Measurements from ENCODE around the gene NSUN6. TPM values are rescaled to one million over a fixed set of nuclear protein-coding genes. Genes with fewer than 3 reads are reported as not detected.
A peak's percentile ranks its signal among the peaks of the same experiment; 100 is the strongest.

Gene NSUN6
- total and polyA plus RNA-seq, 11 donors: 3.1 to 10.0 (median 7.5) TPM

GRCh38 chr10:18539335-18539734 lies 112.1 kb downstream of the NSUN6 start:
- intact Hi-C loops (cut with DNase I): no loop called here
- peaks cover 0 to 6% (median 0%) of the 10 kb centered on the region in 12 donors for H3K4me1 ChIP-seq
- TF ChIP-seq POLR2A (IDR thresholded peaks at IDR 0.05) (no peak), CTCF (IDR thresholded peaks at IDR 0.05) (no peak)
- no peaks in the 10 kb centered on the region for H3K27me3 ChIP-seq
- ATAC-seq (peak in 1 of 4 donors; percentile 31), DNase-seq (no peak)
- 89 to 95% (median 93%) methylated on average over 22 of the region's 22 CpGs for WGBS, 4 donors
- no peaks in the 10 kb centered on the region for H3K9me3 ChIP-seq
- peaks cover 0 to 84% (median 50%) of the 10 kb centered on the region in 9 donors for H3K36me3 ChIP-seq
- H3K4me3 ChIP-seq: no peak overlapping the region
- no peak overlapping the region for H3K27ac ChIP-seq

GRCh38 chr10:18533896-18534295 lies 117.5 kb downstream of the NSUN6 start:
- TF ChIP-seq CTCF (IDR thresholded peaks at IDR 0.05) (no peak), POLR2A (IDR thresholded peaks at IDR 0.05) (no peak)
- ATAC-seq (no peak), DNase-seq (no peak)
- peaks cover 0 to 77% (median 25%) of the 10 kb centered on the region in 9 donors for H3K36me3 ChIP-seq
- H3K9me3 ChIP-seq: no peaks in the 10 kb centered on the region
- no peaks in the 10 kb centered on the region for H3K27me3 ChIP-seq
- no peak overlapping the region for H3K4me3 ChIP-seq
- H3K27ac ChIP-seq: no peak overlapping the region
- intact Hi-C loops (cut with DNase I): no loop called here
- WGBS, 4 donors: 94 to 98% (median 95%) methylated on average over 5 of the region's 5 CpGs
- H3K4me1 ChIP-seq: no peaks in the 10 kb centered on the region

GRCh38 chr10:18532881-18533535 lies 118.4 kb downstream of the NSUN6 start:
- H3K27me3 ChIP-seq: no peaks in the 10 kb centered on the region
- no peaks in the 10 kb centered on the region for H3K9me3 ChIP-seq
- no peaks in the 10 kb centered on the region for H3K4me1 ChIP-seq
- DNase-seq (no peak), ATAC-seq (no peak)
- H3K4me3 ChIP-seq: no peak overlapping the region
- intact Hi-C loops (cut with DNase I): no loop called here
- peaks cover 0 to 77% (median 16%) of the 10 kb centered on the region in 9 donors for H3K36me3 ChIP-seq
- 81 to 84% (median 82%) methylated on average over 7 of the region's 7 CpGs for WGBS, 4 donors
- TF ChIP-seq POLR2A (IDR thresholded peaks at IDR 0.05) (no peak), CTCF (IDR thresholded peaks at IDR 0.05) (no peak)
- no peak overlapping the region for H3K27ac ChIP-seq

- WGBS, 4 donors: 89 to 94% (median 90%) methylated on average over 3 of the region's 3 CpGs
- DNase-seq (no peak), ATAC-seq (no peak)
- no peak for TF ChIP-seq POLR2A (IDR thresholded peaks at IDR 0.05)
- no peak for TF ChIP-seq CTCF (IDR thresholded peaks at IDR 0.05)
- intact Hi-C loops (cut with DNase I): no loop called here
- H3K4me1 ChIP-seq: peaks cover 0 to 16% (median 0%) of the 10 kb centered on the region in 12 donors
- H3K27ac ChIP-seq: peak overlapping the region in 1 of 12 donors; percentile 6
- H3K36me3 ChIP-seq: peaks cover 0 to 35% (median 3%) of the 10 kb centered on the region in 9 donors
- H3K27me3 ChIP-seq: no peaks in the 10 kb centered on the region
- H3K4me3 ChIP-seq: no peak overlapping the region
- H3K9me3 ChIP-seq: no peaks in the 10 kb centered on the region
Observed at GRCh38 chr10:18528292-18528691, 123.1 kb downstream of the NSUN6 start.

Data from heart left ventricle (tissue), 16 donors.